ENCODE data around the gene BIRC3.
"Not testable (repeated sequence)": the region's sequence is repeated elsewhere in the genome, so short reads cannot be mapped to it uniquely, and the experiment has no call there.

The BIRC3 gene

DNA sequence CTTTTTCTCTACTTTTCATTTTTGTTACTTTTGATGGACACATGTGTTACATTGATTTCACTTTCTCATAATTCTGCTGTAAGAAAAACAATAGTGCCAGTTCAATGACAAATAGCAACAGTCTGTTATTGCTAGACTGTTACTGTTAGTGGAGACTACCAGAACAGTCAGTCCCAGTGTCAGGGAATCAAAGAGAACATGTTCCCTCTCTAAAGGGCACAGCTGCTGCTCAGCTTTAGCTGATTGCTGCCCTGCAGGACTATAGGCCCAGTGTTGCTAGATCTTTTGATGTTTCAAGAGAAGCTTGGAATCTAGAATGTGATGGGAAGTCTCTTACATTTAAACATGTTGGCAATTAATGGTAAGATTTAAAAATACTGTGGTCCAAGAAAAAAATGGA lies 3.4 kb downstream of the BIRC3 start:
- no peak for DNase-seq (ENCODE audit: extremely low read depth in 1 of 2, low read depth in 1 of 2)

- DNase-seq (ENCODE audit: extremely low read depth in 1 of 2, low read depth in 1 of 2) = no peak
These were observed 5.3 kb downstream of the BIRC3 start for GRCh38 chr11:102322560-102322959.

- no peak for DNase-seq (ENCODE audit: extremely low read depth in 1 of 2, low read depth in 1 of 2)
These were observed 6.4 kb downstream of the BIRC3 start for GRCh38 chr11:102323542-102324251.

DNA sequence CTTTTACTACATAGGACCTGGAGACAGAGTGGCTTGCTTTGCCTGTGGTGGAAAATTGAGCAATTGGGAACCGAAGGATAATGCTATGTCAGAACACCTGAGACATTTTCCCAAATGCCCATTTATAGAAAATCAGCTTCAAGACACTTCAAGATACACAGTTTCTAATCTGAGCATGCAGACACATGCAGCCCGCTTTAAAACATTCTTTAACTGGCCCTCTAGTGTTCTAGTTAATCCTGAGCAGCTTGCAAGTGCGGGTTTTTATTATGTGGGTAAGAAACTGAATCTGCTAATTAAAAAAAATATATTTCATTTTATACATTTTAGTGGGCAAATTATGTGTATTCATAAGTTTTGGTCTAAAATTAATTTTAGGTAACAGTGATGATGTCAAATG lies 7.8 kb downstream of the BIRC3 start:
- DNase-seq (ENCODE audit: extremely low read depth in 1 of 2, low read depth in 1 of 2) = no peak

GRCh38 chr11:102328748-102329147 lies 11.5 kb downstream of the BIRC3 start:
- DNase-seq (ENCODE audit: extremely low read depth in 1 of 2, low read depth in 1 of 2) = no peak

DNA sequence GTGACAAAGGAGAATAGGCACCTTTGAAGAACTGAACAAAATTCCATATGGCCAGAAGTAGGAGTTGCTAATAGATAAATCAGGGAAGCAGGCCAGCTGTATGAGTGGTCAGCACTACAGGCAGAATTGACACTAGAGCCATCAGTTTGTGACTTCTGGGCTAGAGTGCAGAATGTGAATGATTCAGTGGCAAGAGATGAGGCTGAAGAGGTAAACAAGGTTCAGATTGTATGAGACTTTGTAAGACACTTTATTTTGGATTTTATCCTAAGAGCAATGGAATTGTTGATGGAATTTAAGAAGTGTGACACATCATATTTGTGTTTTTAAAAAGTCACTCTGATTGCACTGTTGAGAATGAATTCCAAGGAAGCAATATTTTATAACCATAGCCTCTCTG lies 12.9 kb downstream of the BIRC3 start:
- no peak for DNase-seq (ENCODE audit: extremely low read depth in 1 of 2, low read depth in 1 of 2)

GRCh38 chr11:102331341-102331740 lies 14.1 kb downstream of the BIRC3 start:
- DNase-seq (ENCODE audit: extremely low read depth in 1 of 2, low read depth in 1 of 2) = no peak

GRCh38 chr11:102332611-102332994 lies 15.3 kb downstream of the BIRC3 start:
- DNase-seq (ENCODE audit: extremely low read depth in 1 of 2, low read depth in 1 of 2) = no peak

DNA sequence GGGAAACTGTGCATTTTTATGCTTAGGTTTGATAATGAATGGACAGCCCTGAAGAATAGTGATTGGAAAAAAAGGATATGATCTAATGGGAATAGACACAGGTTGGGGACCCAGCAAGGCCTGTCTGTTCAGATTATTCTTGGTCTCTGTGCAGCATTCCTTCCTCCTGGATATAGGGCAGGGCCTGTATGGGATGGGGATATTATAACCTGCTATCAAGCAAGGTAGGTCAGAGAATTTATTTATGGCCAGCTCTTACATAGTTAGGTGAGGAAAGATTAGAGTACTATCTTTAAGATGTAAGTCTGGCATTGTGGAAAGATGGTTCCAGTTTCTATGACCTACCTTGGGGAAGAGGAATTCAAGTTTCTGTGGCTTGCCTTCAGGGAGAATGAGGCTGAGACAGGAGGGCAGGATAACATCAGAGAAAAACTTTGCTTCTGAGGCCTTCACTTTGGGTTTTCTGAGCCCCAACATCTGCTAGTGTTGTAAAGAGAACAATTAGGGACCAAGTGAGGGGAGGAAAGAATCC lies 21.3 kb downstream of the BIRC3 start:
- no peak for DNase-seq (ENCODE audit: extremely low read depth in 1 of 2, low read depth in 1 of 2)

GRCh38 chr11:102341311-102341710 lies 24.0 kb downstream of the BIRC3 start:
- not testable (repeated sequence) for DNase-seq (ENCODE audit: extremely low read depth in 1 of 2, low read depth in 1 of 2)

DNA sequence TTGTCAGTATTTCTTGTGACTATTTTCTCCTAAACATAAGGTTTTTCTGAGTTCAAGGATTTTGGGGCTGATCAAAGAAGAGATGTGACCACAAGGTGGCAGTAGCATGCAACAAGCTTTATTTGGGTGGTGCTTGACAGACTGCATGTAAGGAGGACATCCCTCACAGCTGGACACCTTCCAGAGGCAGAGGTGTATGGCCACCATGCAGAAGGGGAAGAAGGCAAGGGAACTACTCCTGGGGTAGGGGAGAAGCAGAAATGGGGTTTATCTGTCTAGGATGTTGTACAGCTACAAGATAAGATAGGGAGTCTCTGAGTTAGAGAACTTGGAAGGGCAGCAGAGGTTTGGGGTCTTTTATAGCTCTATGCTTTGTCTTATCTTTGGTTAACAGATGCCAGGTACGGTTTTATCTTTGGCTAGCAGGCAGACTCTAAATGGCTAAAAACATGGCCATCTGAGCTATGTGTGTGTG lies 24.6 kb downstream of the BIRC3 start:
- peak; percentile 40 to 49 for DNase-seq (ENCODE audit: extremely low read depth in 1 of 2, low read depth in 1 of 2)

- no peak for DNase-seq (ENCODE audit: extremely low read depth in 1 of 2, low read depth in 1 of 2)
These were observed 26.5 kb downstream of the BIRC3 start for GRCh38 chr11:102343809-102344208.

- DNase-seq (ENCODE audit: extremely low read depth in 1 of 2, low read depth in 1 of 2) = no peak
These were observed 28.6 kb downstream of the BIRC3 start for GRCh38 chr11:102345904-102346303.

DNA sequence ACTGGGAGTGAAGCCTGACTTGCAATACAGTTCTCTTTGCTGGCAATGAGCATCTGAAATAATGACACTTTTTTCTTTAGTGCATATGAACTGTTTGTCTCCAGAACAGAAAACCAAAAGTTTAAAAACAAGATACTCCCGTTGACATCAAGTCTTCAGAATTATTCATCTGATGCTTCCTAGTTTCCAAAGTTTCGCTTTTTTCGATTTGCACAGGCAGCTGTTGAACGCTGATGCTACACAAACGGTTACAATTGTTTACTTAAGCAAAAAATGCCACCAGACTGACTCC lies 29.1 kb downstream of the BIRC3 start:
- DNase-seq (ENCODE audit: extremely low read depth in 1 of 2, low read depth in 1 of 2) = no peak

GRCh38 chr11:102346748-102347461 lies 29.6 kb downstream of the BIRC3 start, which contains the start of gene BIRC2:
TSS of gene BIRC2 (plus strand) at chr11:102347214. CDS start at chr11:102349855, 2,641 bp downstream.
- DNase-seq (ENCODE audit: extremely low read depth in 1 of 2, low read depth in 1 of 2) = peak; percentile 93 to 94

- DNase-seq (ENCODE audit: extremely low read depth in 1 of 2, low read depth in 1 of 2) = no peak
These were observed 30.4 kb downstream of the BIRC3 start for GRCh38 chr11:102347462-102348370.

GRCh38 chr11:102357116-102357515 lies 39.8 kb downstream of the BIRC3 start:
- DNase-seq (ENCODE audit: extremely low read depth in 1 of 2, low read depth in 1 of 2) = no peak

DNA sequence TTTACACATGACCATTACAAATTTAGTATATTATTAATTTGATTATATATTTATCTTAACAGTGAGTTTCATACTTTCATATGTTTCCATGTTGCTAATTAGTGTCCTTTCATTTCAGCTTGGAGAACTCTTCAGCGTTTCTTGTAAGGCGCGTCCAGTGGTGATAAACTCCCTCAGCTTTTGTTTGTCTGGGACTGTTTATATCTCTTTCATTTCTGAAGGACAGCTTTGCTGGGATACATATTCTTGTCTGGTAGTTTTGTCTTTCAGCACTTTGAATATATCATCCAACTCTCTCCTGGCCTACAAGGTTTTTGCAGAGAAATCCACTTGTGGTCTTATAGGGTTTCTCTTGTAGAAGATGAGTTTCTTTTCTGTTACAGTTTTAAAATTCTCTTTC lies 42.1 kb downstream of the BIRC3 start:
- DNase-seq (ENCODE audit: extremely low read depth in 1 of 2, low read depth in 1 of 2) = no peak

DNA sequence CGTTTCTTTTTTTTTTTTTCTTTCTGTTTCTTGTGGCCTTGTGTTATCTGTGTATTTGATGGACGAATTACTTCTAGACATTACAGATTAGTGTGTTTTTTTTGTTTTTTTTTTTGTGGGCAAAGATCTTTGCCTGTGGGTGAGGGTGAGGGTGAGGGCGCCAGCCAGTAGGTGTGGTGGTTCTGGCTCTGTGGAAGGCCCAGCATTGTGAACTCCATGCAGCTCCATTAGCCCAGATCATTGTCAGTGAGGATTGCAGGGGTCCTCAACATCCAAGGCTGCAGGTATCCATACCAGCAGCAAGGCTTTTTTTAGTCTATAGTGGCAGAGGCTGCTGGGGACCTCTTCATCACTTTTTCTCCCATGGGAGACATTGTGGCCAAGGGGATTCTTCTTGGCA lies 43.4 kb downstream of the BIRC3 start:
- no peak for DNase-seq (ENCODE audit: extremely low read depth in 1 of 2, low read depth in 1 of 2)

DNA sequence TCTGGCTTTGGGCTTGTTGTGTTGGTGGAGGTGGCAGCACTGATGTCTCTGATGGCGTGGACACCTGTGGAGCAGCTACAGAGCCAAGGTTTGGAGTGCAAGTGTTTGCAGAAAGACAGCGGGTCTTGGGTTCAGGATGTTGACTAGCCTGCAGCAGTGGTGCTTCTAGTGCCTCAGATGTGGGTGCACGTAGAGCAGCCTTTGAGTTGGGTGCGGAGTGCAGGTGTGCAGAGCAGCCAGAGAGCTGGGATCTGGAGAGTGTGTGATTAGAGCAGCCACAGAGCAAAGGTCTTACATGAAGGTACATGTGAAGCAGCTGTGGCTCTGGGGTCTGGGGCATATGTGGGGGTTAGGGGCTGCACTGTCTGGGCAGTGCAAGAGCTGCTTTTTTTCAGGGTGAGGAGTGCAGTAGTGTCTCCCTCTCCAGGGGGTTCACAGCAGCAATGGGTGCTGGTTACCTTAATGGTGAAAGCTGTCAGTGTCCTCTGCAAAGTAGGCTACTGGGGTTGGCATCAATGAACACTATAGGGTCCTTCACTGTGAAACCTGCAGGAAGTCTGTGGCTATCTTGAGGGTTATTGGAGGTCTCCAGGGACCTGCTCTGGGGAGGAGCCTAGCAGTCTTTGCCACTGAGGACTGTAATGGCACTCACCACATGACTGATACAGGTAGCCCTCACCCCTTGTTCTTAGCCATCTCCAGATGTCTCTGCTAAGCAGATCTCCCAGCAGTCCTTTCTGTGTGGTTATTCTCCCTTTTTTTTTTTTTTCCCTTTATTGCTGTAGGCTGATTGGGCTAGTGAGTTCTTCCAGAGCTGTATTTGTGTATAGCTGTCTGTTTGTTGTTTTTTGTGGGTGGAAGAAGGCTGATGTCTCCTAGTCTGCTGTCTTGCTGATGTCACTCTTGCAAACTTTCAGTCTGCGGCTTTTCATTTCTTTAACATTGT lies 44.1 kb downstream of the BIRC3 start:
- no peak for DNase-seq (ENCODE audit: extremely low read depth in 1 of 2, low read depth in 1 of 2)

All from activated CD8-positive, alpha-beta memory T cell treated with anti-CD3 and anti-CD28 coated beads for 1 hour (primary cell).